DND-41 (cell line): ENCODE data around the gene CRACR2A.

ENCODE experiments used
- ATAC-seq: fragments of 200-7000 bp; cut with Tn5 transposase; 3 replicates; pipeline ENCODE4 v1.9.1; 2021; ENCODE audit warnings: low read depth; ENCODE audit not compliant: insufficient read depth
- DNase-seq: peaks from one replicate; pipeline ENCODE4 v3.0.0-alpha.2; 2020
- H2AFZ ChIP-seq: 2 replicates; pipeline ENCODE4 v1.6.0; 2012; ENCODE audit warnings: low read depth, low read length
- H3K27ac ChIP-seq: 2 replicates; pipeline ENCODE4 v1.5.1; 2012; ENCODE audit warnings: low read length, inconsistent platforms
- H3K27me3 ChIP-seq: fragments of 200-600 bp; sonication (generic); 2 replicates; pipeline ENCODE4 v1.6.0; 2012; ENCODE audit warnings: low read length, mild to moderate bottlenecking, inconsistent platforms; ENCODE audit not compliant: insufficient read depth, poor library complexity
- H3K36me3 ChIP-seq: 2 replicates; pipeline ENCODE4 v1.5.1; 2012; ENCODE audit warnings: low read length, inconsistent platforms; ENCODE audit not compliant: insufficient read depth
- H3K4me1 ChIP-seq: 2 replicates; pipeline ENCODE4 v1.5.1; 2012; ENCODE audit warnings: mild to moderate bottlenecking, low read length; ENCODE audit not compliant: insufficient read depth
- H3K4me2 ChIP-seq: 2 replicates; pipeline ENCODE4 v1.6.0; 2012; ENCODE audit warnings: mild to moderate bottlenecking, moderate library complexity, low read length, inconsistent platforms; ENCODE audit not compliant: insufficient read depth
- H3K4me3 ChIP-seq, 2 experiments: fragments of 200-600 bp in 1 of 2; shearing (Covaris generic) in 1 of 2; 2 replicates each; pipeline ENCODE4 v1.5.1; 2012 to 2016; ENCODE audit warnings: inconsistent platforms in 2 of 2, low read length in 2 of 2, mild to moderate bottlenecking in 2 of 2, low read depth in 1 of 2, moderate library complexity in 1 of 2
- H3K79me2 ChIP-seq: 2 replicates; pipeline ENCODE4 v1.6.0; 2012; ENCODE audit warnings: low read length, inconsistent platforms; ENCODE audit not compliant: insufficient read depth
- H3K9ac ChIP-seq: 2 replicates; pipeline ENCODE4 v1.6.0; 2012; ENCODE audit warnings: low read depth, mild to moderate bottlenecking, inconsistent platforms, low read length, moderate library complexity
- H3K9me3 ChIP-seq: 2 replicates; pipeline ENCODE4 v1.5.1; 2012; ENCODE audit warnings: low read length, moderate library complexity, mild to moderate bottlenecking, inconsistent platforms; ENCODE audit not compliant: insufficient read depth, severe bottlenecking
- H4K20me1 ChIP-seq: 2 replicates; pipeline ENCODE4 v1.6.0; 2012; ENCODE audit warnings: low read length; ENCODE audit not compliant: insufficient read depth
- CTCF ChIP-seq: IDR thresholded peaks from 2 replicates; pipeline ENCODE4 v1.5.1; 2012; ENCODE audit warnings: borderline replicate concordance, low read length, moderate library complexity, mild to moderate bottlenecking; ENCODE audit not compliant: poor library complexity, severe bottlenecking; ENCODE audit errors: extremely low read depth
- EZH2 ChIP-seq: IDR thresholded peaks from 3 replicates; pipeline ENCODE4 v1.6.1; 2012; ENCODE audit warnings: borderline replicate concordance, low read depth, mild to moderate bottlenecking, moderate library complexity, low read length, inconsistent platforms; ENCODE audit not compliant: severe bottlenecking

The CRACR2A gene

DNA sequence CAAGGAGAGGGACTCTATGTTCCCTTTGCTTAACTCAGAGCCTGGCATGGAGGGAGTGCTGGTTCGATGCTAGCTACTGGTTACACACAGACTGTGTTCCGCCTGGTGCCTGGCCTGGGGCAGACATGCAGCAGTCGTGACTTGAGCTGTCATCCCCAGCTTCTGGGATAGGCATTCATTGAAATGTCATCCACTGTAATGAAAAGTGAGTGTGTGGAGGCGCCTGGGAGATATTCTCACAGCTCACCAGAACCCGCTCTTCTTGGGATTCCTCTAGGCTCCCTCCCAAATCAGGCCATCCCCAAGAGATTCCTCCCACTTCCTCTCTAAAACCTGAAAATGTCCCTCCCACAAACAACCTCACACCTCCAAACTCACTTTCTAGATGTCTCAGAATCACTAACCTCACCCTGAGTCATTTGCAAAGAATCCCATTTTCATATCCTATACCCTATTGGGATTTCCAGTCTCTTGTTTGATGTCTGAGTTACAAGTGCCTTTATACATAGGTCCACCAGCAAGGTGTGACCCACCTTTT, 82.8 kb downstream of the CRACR2A start:
- Histone ChIP-seq H3K27me3 (no peaks in the 10 kb centered on the region), H4K20me1 (no peaks in the 10 kb centered on the region), H3K4me2 (no peak overlapping the region), H3K79me2 (no peaks in the 10 kb centered on the region), H3K27ac (no peak overlapping the region), H3K9me3 (no peaks in the 10 kb centered on the region), H3K9ac (no peak overlapping the region), H3K36me3 (peaks cover 79% of the 10 kb centered on the region), H2AFZ (no peak overlapping the region), H3K4me3 (no peak overlapping the region), H3K4me1 (no peaks in the 10 kb centered on the region)
- TF ChIP-seq CTCF (no peak), EZH2 (no peak)
- DNase-seq, result no peak
- ATAC-seq, result no peak

GRCh38 chr12:3669594-3669993, 83.3 kb downstream of the CRACR2A start:
- Histone ChIP-seq H3K27ac (no peak overlapping the region), H3K9me3 (no peaks in the 10 kb centered on the region), H3K79me2 (no peaks in the 10 kb centered on the region), H3K36me3 (peaks cover 84% of the 10 kb centered on the region), H4K20me1 (no peaks in the 10 kb centered on the region), H3K4me1 (no peaks in the 10 kb centered on the region), H3K4me3 (no peak overlapping the region), H3K9ac (no peak overlapping the region), H2AFZ (no peak overlapping the region), H3K4me2 (no peak overlapping the region), H3K27me3 (no peaks in the 10 kb centered on the region)
- no peak for TF ChIP-seq EZH2
- no peak for TF ChIP-seq CTCF
- ATAC-seq, result no peak
- no peak for DNase-seq

DNA sequence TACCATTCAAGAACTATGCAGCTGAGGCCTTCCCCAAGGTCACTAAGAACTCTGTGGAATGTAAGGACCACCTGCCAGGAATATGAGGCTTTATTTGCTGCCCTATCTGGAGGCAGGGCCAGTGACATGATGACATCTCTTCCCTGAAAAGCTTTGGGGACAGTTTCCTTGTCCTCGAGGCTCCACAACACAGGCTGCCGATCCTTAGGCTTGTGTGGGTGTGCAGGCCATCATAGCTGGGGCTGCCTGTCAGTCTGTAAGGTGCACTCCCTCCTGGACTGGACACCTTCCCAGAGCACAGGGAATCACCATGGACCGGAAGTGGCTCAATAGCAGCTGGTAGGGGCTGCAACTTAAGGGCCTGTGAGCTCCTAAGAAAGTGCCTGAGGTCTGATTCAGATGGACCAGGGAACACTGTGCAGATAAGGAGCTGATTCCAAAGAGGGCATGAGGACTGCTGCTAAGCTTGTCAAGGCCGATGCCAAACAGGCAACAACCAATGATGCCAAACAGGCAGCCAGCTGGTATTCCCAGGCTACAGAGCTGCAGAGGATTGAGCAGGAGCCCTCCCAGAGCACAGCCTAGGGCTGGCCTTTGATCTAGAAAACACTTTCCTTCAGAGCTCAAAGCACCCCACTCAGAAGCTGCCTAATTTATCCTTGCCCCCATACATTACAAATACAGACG, 84.3 kb downstream of the CRACR2A start:
- Histone ChIP-seq H3K9ac (no peak overlapping the region), H4K20me1 (no peaks in the 10 kb centered on the region), H3K4me3 (no peak overlapping the region), H3K9me3 (no peaks in the 10 kb centered on the region), H3K79me2 (no peaks in the 10 kb centered on the region), H3K4me2 (no peak overlapping the region), H3K27me3 (no peaks in the 10 kb centered on the region), H2AFZ (no peak overlapping the region), H3K4me1 (no peaks in the 10 kb centered on the region), H3K36me3 (peaks cover 85% of the 10 kb centered on the region), H3K27ac (no peak overlapping the region)
- ATAC-seq (no peak), DNase-seq (no peak)
- no peak for TF ChIP-seq CTCF
